Panc1 (cell line): ENCODE results near the gene ITGA8.

Experiments
- POLR2AphosphoS5 ChIP-seq: IDR thresholded peaks from 2 replicates; pipeline ENCODE4 v1.6.1; 2012; ENCODE audit warnings: mild to moderate bottlenecking, low read depth, low read length, moderate library complexity
- REST ChIP-seq, 2 experiments: IDR thresholded peaks; 2 replicates each; pipeline ENCODE4 v1.6.1; 2011 to 2012; ENCODE audit warnings: low read depth in 2 of 2, control low read depth in 1 of 2, low read length in 1 of 2, mild to moderate bottlenecking in 1 of 2, moderate library complexity in 1 of 2; ENCODE audit not compliant: insufficient read depth in 1 of 2
- SIN3A ChIP-seq: IDR thresholded peaks from 2 replicates; pipeline ENCODE4 v1.6.1; 2012; ENCODE audit warnings: low read depth, mild to moderate bottlenecking, low read length, moderate library complexity, borderline replicate concordance; ENCODE audit not compliant: insufficient read depth
- TF ChIP-seq, protein P1 (sequence below): fragments of 450-650 bp; IDR thresholded peaks from 2 replicates; pipeline ENCODE4 v1.5.1; 2017; ENCODE audit warnings: mild to moderate bottlenecking

DNA sequence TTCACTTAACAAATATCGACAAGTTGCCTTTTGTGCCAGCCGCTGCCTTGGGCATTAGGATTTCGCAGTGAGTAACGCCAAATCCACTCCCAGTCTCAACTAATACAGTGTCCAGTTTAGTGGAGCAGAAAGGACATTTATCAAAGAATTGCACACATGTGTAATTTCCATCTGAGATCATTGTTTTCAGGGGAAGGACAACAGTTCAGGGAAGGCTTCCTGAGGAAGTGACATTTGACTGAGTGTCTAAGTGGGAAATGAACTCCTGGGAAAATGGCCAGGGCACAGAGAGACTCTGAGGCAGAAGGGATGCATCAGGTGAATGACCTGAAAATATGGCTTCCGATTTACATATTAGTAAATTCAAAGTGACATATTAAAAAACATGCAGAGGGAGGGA lies 89.4 kb downstream of the ITGA8 start:
- TF ChIP-seq REST (IDR thresholded peaks at IDR 0.05; ENCODE audit: insufficient read depth in 1 of 2, low read depth in 2 of 2, low read length in 1 of 2) (no peak), POLR2AphosphoS5 (no peak), SIN3A (no peak)
- TF ChIP-seq, protein P1, sequence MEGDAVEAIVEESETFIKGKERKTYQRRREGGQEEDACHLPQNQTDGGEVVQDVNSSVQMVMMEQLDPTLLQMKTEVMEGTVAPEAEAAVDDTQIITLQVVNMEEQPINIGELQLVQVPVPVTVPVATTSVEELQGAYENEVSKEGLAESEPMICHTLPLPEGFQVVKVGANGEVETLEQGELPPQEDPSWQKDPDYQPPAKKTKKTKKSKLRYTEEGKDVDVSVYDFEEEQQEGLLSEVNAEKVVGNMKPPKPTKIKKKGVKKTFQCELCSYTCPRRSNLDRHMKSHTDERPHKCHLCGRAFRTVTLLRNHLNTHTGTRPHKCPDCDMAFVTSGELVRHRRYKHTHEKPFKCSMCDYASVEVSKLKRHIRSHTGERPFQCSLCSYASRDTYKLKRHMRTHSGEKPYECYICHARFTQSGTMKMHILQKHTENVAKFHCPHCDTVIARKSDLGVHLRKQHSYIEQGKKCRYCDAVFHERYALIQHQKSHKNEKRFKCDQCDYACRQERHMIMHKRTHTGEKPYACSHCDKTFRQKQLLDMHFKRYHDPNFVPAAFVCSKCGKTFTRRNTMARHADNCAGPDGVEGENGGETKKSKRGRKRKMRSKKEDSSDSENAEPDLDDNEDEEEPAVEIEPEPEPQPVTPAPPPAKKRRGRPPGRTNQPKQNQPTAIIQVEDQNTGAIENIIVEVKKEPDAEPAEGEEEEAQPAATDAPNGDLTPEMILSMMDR: no peak
